Measurements from ENCODE around the gene PPIL6.

PPIL6 gene

GRCh38 chr6:109440331-109441068, at the start of gene PPIL6, which contains the start of gene SMPD2:
Gene PPIL6 (minus strand): TSS chr6:109440628. CDS start chr6:109440590, 38 bp downstream.
Gene SMPD2 (plus strand): TSS chr6:109440724. CDS start chr6:109441122, 398 bp downstream.
- DNase-seq (ENCODE audit: low read depth in 1 of 2, low spot score in 1 of 2) = peak; percentile 50 to 62

GRCh38 chr6:109488001-109488400, 47.6 kb upstream of the PPIL6 start:
- no peak for DNase-seq (ENCODE audit: low read depth in 1 of 2, low spot score in 1 of 2)

- DNase-seq (ENCODE audit: low read depth in 1 of 2, low spot score in 1 of 2) = no peak
Observed at GRCh38 chr6:109486068-109486467, 45.6 kb upstream of the PPIL6 start.

GRCh38 chr6:109485266-109485935, 45.0 kb upstream of the PPIL6 start:
- DNase-seq (ENCODE audit: low read depth in 1 of 2, low spot score in 1 of 2) = no peak

GRCh38 chr6:109484122-109484521, 43.7 kb upstream of the PPIL6 start:
- no peak for DNase-seq (ENCODE audit: low read depth in 1 of 2, low spot score in 1 of 2)

DNA sequence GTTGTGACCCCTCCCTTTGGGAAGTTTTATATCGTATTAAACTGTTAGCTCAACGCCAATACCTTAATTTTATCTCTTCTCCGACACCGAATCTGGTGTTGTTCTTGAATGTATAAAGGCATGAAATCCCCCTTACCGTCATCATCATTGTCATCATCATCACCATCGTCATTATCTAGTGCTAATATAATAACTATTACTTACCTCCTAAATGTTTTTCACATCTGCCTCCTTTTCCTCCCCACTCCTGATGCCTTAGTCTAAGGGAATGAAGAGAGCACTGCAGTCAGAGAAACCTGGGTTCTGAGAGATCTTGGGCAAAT, 43.3 kb upstream of the PPIL6 start:
- DNase-seq (ENCODE audit: low read depth in 1 of 2, low spot score in 1 of 2) = no peak

GRCh38 chr6:109482905-109483734, 42.7 kb upstream of the PPIL6 start, which contains the start of gene ZBTB24:
Gene ZBTB24 (minus strand): TSS chr6:109483219. CDS start chr6:109482026, 1,193 bp downstream.
- DNase-seq (ENCODE audit: low read depth in 1 of 2, low spot score in 1 of 2) = peak; percentile 79 to 81

GRCh38 chr6:109480993-109481480, 40.6 kb upstream of the PPIL6 start:
- DNase-seq (ENCODE audit: low read depth in 1 of 2, low spot score in 1 of 2) = no peak

- no peak for DNase-seq (ENCODE audit: low read depth in 1 of 2, low spot score in 1 of 2)
Observed at GRCh38 chr6:109478841-109479624, 38.6 kb upstream of the PPIL6 start.

DNA sequence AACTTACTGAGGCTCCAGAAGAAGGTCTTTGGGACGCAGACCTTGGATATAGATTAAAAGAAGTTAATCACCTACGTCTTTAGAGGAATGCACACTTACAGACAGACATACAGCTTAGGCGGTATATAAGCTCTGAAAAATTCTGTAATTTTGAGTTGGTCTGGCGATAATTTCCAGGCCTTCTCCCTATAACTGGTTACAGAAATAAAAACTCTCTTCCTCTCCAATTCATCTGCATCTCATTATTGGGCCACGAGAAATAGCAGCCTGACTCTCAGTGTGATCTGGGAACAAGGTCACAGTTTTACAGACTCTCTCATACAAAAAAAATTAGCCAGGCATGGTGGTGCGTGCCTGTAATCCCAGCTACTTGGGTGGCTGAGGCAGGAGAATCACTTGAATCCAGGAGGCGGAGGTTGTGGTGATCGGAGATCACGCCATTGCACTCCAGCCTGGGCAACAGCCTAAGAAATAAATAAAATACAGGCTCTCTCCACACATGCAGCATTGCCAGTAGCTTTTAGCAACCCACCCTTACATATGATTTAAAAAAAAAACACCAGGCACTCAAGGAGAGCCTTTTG, 37.9 kb upstream of the PPIL6 start:
- no peak for DNase-seq (ENCODE audit: low read depth in 1 of 2, low spot score in 1 of 2)

DNA sequence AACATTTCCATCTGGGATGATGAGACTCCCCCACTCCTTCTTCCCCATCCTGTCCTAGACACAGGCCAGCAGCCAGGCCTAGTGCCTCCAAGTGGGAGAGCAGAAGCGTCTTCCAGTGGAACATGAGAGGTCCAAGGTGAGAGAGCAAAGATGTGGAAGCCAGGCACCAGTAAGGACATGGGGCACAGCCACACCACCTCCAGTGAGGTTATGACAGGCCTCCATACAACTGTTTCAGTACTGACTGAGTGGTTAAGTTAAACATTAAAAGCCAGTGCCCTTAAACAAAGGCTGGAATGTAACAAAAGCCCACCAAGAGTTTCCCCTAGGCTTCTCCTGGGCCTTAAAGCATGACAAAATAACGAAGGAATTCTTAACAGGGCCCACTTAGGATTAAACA, 37.3 kb upstream of the PPIL6 start:
- no peak for DNase-seq (ENCODE audit: low read depth in 1 of 2, low spot score in 1 of 2)

GRCh38 chr6:109477184-109477583, 36.8 kb upstream of the PPIL6 start:
- no peak for DNase-seq (ENCODE audit: low read depth in 1 of 2, low spot score in 1 of 2)

DNA sequence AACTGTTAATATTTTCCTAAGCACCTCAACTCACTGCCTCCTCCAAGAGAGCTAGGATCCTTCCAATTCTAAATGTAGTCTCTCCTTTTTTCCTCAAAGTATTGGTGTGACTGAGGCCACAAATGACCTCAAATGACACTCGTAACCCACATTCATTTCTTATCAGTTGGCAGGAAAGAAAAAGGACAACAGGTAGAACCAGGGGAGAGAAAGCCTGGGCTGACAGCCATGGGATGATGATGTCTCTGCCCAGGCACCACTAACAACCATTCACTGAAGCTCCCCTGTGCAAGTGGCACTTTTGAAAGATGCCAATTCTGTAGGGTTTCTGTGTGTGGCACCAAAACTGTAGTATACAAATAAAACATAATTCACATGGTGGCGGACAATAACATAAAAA, 35.2 kb upstream of the PPIL6 start:
- DNase-seq (ENCODE audit: low read depth in 1 of 2, low spot score in 1 of 2) = no peak

- no peak for DNase-seq (ENCODE audit: low read depth in 1 of 2, low spot score in 1 of 2)
Observed at GRCh38 chr6:109474995-109475394, 34.6 kb upstream of the PPIL6 start.

DNA sequence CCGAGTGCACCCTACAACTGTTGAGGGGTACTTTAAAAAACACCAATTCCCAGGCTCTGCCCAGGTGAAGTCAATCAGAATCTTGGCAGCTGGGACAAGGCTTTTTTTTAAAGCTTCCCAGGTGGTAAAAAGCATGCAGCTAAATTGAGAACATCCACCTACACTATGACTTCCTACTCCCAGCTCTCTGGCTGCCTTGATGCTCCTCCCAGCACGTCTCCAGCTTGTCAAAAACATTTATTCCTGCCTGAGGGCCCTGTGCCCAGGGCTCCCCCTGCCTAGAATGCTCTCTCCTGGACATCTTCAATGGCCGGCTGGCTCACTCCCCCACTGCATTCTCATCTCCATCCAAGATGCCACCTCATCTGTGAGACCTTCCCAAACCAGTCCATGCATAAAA, 32.7 kb upstream of the PPIL6 start:
- no peak for DNase-seq (ENCODE audit: low read depth in 1 of 2, low spot score in 1 of 2)

DNA sequence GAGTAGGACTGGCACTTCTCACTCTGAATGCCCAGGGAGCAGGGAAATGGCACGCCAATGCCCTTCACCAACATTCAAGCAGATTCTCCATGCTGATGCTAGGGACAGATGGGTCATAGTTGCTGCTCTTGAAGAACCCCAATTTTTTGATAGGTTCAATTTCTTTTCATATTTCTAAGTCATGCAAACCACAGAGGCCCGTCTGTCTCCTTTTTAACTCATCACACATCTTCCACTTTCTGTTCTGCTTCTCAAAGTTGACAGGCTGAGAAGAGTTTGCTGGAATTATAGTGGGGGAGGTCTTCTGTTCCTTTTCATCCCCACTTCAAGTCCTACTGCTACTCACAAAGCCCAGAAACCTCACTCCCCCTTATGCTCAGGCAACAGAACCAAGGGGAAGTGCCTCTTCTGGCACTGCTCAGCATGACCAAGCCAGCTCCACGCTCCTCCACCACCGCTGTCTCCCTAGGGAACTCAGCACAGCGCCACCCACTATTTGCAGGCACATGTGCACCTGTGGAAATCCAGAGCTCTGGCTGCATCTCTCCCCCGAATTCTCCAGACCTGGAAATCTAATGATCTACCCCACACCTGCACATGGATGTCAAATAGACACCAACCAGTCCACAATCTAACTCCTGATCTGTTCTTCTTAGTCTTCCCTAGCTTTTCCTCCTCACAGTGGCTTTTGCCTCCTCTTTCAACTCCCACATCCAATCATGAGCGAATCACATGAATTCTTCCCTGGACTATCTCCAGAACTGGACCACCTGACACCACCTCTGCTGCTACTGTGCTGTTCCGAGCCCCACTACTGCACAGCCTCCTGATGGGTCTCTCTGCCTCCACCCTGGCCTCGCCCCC, 31.9 kb upstream of the PPIL6 start:
- DNase-seq (ENCODE audit: low read depth in 1 of 2, low spot score in 1 of 2) = no peak

GRCh38 chr6:109471105-109471810, 30.8 kb upstream of the PPIL6 start:
- DNase-seq (ENCODE audit: low read depth in 1 of 2, low spot score in 1 of 2) = no peak

DNA sequence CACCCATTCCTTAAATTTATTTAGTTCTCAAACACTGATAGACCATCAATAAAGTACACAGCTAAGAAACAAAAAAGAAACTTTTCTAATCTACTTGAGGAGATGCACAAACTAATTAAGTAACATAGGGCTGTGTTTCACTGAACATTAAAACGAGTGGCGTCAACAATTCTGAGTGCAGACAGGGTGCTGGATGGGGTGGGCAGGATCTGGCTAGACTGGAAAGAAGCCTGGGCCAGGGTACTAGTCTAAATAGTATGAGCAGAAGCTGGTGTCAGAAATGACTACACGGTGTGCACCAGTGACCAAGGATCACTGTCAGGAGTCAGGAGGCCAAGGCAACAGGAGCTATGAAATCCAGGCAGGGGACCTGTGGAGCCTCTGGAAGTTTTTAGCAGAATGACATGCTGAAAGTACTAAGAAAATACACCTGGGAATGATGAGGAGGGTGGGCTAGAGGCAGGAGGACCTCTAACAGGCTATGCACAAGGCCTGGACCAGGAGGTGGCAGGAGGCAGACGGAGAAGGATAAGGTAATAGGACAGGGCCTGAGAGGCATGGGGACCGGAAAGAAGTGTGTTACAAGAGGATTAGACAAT, 29.3 kb upstream of the PPIL6 start:
- no peak for DNase-seq (ENCODE audit: low read depth in 1 of 2, low spot score in 1 of 2)

Data from activated CD4-positive, alpha-beta T cell treated with anti-CD3 and anti-CD28 coated beads, Interleukin-2, amount 50 U/mL, for 24 hours (primary cell).